ENCODE data around the gene SCN9A.

DNA sequence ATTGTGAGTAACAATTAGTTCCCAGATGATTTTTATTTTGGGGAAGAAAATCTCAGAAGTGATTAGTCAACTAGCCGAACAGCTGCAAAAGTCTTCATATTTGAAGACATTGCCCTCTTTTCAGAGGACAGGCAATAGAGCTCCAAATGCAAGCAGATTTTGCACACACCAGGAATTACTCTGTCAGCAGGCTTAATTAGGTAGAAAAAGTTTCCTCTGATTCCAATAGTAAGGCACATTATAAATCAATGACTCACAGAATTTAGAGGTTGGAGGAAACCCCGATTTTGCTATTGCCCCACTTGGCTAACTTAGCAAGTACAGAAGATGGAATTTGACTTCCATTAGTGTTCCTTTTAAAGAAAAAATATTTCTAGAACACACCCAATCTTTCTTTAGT is 217.2 kb downstream of the SCN9A start:
- TF ChIP-seq, protein P1, sequence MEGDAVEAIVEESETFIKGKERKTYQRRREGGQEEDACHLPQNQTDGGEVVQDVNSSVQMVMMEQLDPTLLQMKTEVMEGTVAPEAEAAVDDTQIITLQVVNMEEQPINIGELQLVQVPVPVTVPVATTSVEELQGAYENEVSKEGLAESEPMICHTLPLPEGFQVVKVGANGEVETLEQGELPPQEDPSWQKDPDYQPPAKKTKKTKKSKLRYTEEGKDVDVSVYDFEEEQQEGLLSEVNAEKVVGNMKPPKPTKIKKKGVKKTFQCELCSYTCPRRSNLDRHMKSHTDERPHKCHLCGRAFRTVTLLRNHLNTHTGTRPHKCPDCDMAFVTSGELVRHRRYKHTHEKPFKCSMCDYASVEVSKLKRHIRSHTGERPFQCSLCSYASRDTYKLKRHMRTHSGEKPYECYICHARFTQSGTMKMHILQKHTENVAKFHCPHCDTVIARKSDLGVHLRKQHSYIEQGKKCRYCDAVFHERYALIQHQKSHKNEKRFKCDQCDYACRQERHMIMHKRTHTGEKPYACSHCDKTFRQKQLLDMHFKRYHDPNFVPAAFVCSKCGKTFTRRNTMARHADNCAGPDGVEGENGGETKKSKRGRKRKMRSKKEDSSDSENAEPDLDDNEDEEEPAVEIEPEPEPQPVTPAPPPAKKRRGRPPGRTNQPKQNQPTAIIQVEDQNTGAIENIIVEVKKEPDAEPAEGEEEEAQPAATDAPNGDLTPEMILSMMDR (IDR thresholded peaks at IDR 0.05) = no peak
- no peak for TF ChIP-seq POLR2A (IDR thresholded peaks at IDR 0.05)

Data from uterus (tissue), 2 donors.